ENCODE results near the gene PLXNB2.
A peak's percentile ranks its signal among the peaks of the same experiment; 100 is the strongest.

Gene PLXNB2

DNA sequence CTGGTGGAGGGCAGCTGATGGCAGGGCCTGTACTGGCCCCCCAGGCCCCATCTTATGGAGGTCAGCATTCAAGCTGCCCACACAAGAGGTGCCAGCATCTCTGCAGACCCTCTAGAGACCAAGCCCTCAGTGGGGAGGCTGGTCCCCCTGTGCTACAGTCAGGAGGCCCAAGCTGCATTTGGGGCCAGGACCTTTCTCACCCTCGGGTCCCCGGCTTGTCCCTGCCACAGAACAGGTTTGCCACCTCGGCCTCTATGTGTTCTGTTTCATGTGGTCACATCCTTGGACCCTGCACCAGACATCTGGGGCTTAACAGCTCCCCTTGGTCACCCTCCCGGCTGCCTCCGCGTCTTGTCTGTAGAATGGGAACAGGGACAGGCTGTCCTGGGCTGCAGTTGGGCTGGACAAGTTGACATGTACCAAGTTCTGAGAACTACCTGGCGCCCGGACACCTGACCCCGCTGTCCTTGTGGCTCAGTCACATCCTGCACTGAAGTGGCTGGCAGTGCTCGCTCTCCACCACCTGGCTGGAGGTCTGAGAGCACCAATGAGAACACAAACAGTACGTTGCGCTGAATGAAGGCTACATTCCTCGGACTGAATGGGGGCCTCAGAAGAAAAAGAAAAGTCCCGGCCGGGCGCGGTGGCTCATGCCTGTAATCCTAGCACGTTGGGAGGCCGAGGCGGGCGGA is 2.7 kb upstream of the PLXNB2 start:
- DNase-seq = no peak

DNA sequence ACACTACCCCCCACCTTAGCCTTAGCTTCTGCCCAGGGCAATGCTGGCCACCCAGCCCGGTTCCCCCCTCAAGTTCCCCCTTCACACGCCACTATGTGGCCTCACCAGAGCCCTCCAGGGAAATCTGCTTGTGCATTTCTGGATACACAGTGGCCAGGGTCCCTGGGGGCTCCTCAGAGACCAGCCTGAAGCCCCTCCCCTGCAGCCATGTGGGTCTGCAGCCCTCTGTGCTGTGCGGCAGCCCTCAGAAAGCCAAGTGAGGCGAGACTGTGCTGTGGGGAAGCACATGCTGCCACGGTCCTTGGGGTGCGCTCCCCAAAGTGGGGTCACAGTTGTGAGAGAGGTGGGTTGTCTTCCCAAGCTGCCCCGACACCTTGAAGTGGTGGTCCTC is 2.1 kb upstream of the PLXNB2 start:
- no peak for DNase-seq

DNA sequence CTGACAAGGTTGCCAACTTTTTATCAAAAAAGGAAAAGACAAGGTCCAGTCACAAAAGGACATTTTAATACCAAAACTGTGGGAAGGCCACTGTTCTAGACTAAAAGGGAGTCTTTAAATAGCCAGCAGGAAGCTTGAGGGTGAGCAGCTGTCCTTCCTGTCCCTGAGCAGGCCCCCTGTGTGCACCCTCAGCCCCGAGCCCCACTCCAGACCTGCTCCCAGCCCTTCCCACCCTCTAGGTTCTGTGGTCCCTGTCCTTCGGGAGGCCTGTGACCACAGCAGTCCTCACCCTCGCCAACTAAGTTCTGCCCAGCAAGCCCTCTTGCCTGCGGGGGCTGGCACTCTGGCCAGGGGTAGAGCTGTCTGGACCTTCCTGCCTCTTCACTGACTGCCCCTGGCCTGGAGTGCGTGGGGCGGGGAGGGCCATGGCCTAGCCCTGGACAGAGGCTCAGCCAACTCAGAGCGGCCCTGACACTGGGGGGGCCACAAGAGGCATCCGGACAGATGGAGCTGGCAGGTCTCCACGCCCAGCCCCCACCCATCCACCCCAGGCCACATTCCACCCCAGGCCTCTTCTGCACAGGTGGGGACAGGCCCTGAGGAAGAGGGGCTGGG is 1.6 kb upstream of the PLXNB2 start:
- DNase-seq = no peak

DNA sequence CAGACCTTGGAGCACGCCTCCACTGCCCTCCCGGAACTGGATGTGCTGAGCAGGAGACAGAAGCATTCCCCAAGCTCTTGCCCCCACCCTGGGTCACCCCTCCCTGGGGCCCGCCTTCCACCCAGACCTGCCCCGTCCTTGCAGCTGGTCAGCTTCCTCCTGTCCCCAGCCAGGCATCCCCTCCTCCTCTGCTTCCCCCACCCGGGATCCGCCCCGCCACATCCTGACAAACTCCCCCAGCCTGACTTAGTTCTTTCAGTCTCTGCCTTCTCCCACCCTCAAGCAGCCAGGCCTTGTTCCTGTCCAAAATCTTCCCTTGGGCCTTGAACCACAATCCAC is 1.1 kb upstream of the PLXNB2 start:
- DNase-seq = no peak

DNA sequence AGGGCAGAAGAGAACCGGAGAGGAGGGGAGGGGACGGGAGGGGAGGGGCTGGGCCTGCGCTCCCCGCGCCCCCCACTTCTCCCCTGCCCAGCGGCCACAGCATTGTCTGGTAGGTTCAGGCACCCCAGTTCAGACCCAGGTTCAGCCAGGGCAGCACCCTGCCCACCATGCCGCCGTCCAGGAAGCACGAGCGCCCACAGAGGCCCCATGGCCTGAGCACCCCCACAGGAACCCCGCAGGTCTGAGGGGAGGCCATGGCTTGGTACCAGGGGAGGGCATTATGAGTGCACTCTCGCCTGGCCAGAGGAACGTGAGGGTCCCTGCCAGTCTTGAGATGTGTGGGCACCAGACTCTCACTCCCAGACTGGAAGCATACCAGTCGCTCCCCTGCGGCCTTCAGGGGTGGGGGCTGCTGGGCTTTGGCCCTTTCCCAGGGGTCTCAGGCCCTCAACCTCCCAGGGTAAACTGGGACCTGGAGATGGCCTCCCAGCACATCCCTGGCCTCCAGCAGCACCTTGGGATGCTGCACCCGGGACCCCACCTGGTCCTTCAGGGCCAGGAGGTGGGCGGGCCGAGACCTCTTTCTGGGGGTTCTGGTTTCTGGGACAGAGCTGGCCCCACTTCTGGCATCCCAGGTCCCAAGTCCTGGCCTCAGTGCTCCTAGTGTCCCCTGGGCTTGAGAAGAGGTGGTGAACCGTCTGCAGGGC is 597 bp upstream of the PLXNB2 start:
- no peak for DNase-seq

DNA sequence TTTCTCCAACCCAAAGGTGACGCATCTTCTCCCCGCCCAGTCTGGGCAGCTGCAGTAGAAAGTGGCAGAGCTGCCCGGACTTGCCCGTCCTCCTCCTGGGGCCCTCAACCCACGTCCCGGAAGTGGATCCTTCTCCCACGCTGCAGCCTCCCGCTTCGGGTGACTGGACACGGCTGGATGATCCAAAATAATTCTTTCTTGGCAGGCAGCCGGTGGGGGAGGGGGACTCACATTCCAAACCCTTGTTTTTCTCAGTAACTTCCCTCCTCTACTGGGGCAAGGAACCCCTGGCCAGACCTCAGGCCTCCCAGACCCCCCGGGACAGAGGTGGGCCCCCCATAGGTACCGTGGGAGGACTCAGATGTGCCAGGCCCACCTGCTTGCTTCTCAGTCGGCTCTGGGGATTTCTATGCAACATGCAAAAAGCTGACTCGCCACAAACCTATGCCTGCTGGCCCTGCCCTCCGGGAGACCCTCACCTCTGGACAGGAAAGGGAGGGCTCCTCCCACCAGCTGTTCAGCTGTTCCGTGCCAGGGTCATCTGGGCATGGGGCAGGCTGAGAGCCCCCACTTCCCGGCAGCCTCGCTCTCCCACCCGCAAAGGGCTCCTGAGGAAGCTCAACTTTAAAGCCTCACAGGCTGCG is 1.4 kb downstream of the PLXNB2 start:
- DNase-seq = peak in 1 of 5 experiments; percentile 32

DNA sequence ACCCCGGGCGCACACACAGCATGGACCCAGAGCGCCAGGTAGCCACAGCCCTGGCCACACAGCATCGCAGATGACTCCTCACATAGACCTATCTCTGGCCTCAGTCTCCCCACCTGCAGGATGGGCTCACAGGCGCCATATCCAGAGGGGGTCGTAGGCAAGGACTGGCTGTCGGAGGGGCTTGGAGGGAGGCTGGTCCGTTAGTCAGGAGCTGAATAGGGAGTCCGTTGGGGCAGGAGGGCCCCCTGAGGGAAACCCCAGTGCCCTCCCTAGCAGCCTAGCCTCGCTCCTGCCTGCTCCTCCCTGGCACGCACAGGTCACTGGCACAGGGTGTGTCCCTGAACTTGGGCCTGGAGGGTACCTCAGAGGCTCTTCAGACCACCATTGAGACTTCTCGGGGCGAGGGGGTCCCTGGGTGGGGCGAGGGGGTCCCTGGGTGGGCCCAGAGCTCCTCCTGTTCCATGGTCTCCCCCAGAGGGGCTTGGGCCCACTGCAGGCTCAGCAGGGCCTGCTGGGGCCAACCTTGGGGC is 2.0 kb downstream of the PLXNB2 start:
- DNase-seq = no peak

DNA sequence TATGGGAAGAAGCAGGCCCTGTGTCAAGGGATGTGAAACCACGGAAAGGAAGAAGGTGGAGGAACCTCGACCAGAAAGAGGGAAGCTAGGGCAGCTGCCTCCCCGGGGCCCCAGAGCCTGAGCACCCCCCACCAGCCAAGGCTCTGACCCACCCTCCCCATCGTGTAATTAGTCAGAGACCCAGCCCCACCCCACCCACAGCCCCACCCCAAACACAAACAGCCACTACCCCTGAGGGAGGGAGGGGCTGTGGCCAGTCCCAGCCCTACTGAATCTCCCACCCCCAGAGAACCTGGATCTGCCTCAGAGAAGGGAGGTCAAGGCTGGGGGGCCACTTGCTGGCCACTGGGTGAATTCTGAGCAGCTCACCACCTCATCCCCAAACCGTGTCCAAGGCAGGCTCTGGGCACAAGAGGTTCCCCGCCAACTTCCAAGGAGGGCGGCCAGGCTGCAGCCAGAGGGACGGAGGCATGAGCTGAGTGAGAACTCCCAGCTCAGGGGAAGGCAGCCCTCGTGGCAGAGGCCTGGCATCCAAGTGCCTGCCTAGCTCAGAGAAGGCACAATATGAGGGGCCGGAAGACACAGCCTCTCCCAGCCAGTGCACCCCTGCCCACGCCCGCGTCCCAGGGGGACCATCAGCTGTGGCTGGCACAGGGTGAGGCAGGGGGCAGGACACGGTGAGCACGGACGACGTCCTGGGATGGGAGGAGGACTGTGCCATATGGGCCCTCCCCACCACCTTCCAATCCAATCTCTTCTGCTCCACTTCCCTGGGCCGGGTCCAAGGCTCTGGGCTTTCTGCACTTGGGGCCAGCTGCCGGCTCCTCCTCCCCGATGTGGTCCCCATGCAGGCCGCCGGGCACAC is 2.7 kb downstream of the PLXNB2 start:
- no peak for DNase-seq

DNA sequence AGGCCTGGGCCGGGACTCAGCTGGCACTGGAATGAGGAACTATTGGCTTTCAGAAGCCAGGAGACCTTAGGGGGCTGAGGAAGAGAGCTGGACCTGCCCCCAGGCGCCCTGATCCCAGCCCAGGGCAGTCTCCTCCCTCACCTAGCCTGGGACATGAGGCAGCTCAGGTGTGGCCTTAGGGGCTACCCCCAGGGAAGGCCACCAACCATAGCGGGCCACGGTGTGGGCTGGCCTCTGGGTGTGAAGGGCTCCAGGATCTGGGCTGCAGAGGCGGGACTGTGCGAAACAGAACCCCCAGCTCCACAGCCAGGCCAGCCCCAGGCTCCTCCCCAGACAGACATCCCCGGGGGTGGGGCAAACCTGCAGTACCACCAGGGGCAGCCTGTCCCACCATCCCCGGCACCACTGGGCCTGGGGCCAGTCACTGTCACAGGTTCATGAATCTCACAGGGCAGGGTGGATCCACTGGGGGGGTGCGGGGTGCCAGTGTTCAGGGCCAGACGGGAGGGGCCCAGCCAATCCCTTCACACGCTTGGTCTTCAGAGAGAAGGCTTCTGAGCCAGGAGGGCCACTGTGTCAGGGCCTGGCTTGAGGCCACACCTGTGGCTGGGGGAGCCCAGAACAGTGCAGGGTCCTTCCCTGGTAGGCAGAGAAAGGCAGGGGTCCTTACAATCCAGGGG is 3.5 kb downstream of the PLXNB2 start:
- no peak for DNase-seq

DNA sequence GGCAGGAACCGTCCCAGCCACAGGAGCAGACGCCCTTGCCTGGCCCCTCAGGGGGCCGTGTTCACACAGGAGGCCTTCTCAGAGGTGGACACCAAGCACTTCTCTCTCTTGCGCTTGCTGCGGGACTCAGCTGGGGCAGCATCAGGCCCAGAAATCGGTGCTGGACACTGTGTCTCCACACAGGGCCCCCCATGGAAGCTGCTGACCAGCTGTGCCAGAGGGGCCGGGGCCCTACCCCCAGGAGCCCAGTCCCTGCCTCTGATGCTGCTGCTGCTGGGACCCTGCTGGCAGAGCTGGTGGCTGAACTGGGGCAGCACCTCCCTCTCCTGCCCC is 4.0 kb downstream of the PLXNB2 start:
- DNase-seq = no peak

DNA sequence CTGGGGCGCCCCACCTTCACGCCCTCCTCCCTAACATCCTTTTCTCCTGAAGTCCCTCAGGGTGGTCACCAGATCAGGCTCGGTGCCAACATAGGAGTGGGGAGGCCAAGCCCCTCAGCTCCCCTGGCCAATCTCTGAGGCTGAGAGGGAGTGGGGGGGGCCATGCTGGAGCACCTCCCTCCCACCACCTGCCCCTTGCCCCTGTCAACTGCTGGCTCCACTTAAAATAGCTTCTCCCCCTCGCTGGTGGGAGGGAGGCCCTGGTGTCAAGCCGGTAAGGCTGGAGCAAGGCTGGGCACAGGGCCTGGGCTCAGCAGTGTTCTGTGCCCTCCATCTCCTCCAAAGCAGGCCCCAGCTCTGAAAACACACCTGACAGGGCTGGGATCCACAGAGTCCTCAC is 4.9 kb downstream of the PLXNB2 start:
- DNase-seq = no peak

DNA sequence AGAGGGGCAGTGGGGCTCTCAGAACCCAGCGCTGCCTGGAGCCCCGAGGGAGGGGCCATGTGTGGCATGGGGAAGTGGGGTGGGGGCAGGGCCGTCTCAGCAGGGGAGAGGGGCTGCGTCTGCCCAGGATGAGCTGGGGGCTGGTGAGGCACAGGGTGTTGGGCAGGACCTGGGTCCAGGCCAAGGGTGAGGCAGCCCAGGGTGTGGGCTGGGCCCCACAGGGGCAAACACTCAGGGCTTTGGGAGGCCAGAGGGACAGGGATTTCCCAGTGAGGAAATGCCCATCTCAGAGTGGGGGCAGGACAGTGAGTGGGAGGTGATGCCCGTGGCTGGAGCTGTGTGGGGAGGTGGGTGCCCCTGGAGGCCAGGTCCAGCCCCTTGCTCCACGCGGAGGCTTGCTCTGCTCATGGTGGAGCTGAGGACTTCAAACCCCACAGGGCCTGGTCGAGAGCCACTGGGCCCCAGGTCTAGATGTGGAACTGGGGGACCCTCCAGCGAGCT is 5.4 kb downstream of the PLXNB2 start:
- no peak for DNase-seq

DNA sequence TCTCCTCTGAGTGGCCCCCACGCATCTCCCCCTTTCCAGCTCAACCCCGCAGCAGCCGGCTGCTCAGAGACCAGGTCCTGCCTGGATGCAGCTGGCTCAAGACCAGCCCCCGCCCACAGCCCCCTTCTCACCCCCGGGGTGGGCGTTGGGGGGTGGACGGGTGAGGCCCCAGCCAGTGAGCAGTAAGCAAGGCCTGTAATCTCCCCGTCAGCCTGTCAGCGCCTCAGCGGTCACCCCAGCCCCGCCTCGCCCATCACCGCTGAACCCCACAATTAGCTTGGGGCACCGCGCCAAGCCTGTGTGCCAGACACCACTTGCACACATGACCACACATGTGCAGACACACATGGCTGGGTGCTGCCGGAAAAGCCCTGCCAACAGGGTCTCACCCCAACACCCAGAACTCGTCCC is 5.9 kb downstream of the PLXNB2 start:
- DNase-seq = no peak

DNA sequence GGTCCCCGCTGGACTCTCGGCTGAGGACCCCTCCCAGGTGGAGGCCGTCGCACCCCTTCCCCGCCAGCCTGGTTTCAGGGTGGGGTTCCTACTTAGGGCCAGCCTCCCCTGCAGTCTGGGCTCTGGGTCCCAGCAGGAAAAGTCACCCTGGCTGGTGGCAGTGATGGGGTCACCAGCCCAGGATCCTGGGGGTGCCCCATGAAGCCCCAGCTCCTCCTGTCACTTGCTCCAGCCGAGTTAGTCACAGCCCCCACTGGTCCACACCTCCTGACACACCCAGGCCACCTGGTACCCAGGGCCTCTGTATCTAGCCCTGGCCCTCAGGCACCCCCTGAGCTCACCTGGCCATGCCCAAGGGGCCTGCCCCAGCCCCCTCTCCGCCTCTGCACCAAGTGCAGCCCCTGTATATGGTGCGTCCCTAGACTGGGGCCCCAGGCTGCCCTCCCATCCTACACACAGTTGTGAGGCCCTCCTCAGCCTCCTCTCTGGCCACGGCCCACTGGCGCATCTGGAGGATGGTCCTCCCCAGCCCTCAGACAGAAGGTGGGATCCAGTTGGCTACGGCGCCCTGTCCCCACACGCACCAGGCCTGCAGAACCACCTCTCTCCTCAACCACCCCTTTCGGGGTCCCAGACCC is 6.7 kb downstream of the PLXNB2 start:
- no peak for DNase-seq

DNA sequence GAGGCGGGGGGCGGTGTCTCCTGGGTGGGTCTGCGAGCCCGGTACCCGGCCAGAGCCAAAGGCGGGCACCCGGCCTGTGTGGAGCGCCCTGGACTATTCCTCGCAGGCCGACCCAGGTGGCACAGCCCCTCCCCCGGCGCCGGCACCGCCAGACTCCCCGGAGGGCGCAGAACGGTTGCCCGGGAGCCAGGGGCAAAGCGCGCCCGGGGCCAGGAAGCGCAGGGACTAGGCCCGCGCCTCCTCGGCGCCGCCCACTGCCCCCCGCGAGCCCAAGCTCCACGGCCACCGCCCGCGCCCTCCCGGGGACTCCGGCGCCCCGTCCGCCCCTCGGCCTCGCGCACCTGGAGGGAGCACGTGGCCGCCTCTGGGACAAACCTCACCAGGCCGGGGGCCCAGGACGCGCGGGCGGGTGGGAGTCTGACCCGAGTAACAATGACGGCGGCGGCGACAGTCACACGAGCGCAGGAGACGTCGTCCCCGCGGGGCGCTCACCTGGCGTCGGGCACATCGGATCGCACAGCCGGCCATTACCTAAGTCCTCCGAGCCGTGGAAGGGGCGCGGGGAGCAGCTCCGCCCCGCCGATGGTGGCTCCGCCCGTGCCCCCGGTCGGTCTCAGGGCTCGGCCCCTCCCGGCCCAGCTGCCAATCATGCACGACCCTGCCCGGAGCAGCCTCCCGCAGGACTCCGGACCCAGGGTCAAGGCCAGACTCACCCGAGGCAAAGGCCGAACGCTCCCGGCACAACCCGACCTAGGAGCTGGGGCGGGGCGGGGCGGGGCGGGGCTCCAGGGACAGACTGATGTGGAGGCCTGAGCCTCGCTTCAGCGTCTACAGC is 7.4 kb downstream of the PLXNB2 start:
- DNase-seq = no peak

DNA sequence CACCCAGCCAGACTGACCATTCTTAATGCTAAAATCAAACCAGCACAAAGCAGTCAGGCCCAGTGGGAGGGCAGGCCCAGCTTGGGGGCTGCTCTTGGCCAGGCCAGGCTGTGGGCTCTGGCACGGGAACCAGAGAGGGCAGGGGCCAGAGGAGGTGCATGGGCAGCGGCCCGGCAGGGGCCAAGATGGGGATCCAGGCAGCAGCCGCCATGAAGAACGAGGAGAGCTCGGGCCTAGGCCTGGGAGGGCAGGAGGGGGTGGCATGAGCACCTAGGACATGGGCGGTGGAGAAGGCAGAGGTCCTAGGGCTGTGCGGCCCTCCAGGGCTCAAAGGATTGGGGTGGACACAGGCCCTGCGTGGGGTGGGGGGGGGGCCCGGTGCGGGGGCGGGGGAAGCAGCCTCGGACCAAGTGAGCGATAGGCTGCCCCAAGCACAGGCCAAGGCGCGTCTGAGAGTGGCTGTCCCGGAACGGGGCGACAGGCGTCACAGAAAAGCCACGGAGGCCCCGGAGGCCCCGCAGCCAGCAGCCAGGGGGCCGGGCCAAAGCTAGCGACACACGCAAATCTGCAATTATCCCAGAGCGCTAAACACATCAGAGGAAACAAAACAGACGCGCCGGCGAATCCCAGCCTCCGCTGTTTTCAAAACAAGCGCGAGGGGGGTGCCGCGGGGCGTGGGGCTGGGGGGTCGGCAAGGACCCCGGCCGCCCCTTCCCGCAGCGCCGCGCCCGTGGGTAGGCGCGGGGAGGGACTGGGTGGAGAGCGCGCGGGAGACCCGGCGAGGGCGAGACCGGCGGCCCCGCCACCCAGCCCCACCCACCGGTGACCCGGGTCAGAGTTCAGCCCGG is 8.3 kb downstream of the PLXNB2 start:
- no peak for DNase-seq

DNA sequence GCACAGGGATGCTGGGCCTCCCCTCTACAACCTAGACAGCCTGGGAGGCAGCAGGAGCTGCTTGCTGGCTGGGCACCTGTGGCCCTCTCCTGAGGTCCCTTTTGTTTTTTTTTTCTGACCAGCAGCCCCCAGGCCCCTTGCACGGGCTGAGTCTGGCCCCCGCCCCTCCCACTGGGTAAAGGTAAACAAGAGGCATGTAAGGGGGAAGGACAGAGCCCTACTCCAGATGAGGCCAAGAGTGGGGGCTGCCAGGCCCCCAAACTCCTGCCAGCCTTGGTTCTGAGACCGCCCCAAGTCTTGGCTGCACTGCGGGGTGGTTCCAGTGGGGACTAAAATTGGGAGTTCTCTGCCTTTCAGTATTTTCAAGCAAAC is 9.2 kb downstream of the PLXNB2 start:
- no peak for DNase-seq

DNA sequence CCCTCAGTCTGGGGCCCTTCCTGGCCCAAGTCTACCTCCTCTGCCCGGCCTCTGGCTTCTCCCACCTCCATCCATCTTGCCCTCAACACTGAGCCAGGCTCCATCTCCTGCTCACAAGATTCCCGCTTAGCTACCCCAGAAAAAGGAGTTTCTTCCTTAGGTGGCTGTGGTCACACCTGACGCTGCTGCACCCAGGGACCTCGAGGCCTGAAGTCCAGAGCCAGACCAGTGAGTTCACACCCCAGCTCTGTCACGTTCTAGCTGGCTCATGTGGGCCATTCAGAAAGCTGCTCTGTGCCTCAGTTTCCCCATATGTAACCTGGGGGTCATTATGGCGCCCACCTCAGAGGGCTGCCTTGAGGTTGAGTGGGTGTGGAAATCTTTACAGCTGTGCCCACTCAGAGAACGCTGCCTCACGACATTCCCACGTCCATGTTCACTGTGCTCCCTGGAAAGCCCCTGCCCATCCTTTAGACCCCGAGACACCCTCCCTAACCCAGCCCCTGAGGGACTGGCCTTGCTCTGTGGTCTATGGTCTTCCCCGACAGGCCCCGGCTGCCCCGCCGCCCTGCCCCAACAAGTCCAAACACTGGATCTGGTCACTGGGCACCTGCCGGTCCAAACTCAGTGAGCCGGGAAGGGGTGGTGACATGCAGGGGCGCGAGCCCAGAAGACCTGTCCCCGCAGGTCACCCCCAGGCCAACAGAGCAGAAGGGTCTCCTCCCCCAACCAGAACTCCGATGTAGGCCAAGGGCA is 9.8 kb downstream of the PLXNB2 start:
- DNase-seq = no peak

Data from T-helper 2 cell (primary cell).